Measurements from ENCODE around the gene SULF2. TPM values are rescaled to one million over a fixed set of nuclear protein-coding genes. Genes with fewer than 3 reads are reported as not detected.

The SULF2 gene
- total RNA-seq, 1 experiment from 2014 or later = 0.69 TPM

DNA sequence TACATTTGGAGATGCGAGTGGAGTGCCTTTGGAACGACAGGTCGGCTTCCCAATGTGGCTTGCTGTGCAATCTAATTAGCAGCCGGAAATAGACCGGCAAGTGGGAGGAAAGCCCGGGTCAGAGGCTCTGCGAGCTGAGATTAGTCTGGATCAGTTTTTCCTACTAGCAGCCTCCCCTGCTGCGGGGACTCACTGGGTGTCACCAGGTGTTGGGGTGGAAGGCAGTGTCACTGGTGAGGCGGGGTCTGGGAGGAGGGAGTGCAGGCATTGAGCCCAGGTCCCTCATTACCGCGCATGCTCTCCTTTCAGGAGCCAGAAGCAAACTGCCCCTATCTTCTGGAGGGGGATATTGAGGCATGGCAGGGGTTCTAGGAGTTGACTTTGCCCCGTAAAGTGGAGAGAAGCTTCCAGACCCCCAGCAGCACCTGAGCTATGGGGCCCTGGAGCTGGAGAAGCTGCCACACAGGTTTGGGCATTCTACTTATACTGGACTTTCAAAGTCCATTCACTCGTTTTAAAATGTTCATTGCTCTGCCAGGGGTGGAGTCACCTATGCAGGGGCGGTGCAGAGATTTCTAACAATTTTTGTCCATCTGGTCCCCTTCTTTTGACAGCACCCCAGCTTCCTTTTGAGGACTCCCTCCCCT, 11.0 kb downstream of the SULF2 start:
- H3K36me3 ChIP-seq (ENCODE audit: insufficient read depth, low read length, poor library complexity, severe bottlenecking) = no peaks in the 10 kb centered on the region
- H3K27ac ChIP-seq (ENCODE audit: low read depth, low read length, poor library complexity, severe bottlenecking) = no peak overlapping the region
- ChIA-PET CTCF (no interaction called here), POLR2A (ENCODE audit: low non-redundant PET) (no interaction called here)
- H3K4me1 ChIP-seq (ENCODE audit: insufficient read depth, low read length, poor library complexity, severe bottlenecking) = peaks cover 13% of the 10 kb centered on the region
- intact Hi-C loops (cut with micrococcal nuclease; ENCODE audit: unreplicated experiment) = no loop called here
- no peaks in the 10 kb centered on the region for H3K27me3 ChIP-seq (replicated peaks; ENCODE audit: insufficient read depth, low read depth, low read length, poor library complexity)
- H3K9me3 ChIP-seq (ENCODE audit: low read depth, low read length, poor library complexity, severe bottlenecking) = no peaks in the 10 kb centered on the region
- DNase-seq (ENCODE audit: low spot score) = peak; percentile 65
- BruUV-seq (replicated peaks) = no TSS peak
- H3K4me3 ChIP-seq (ENCODE audit: low read depth, low read length, poor library complexity, severe bottlenecking) = no peak overlapping the region
- TF ChIP-seq, protein P1, sequence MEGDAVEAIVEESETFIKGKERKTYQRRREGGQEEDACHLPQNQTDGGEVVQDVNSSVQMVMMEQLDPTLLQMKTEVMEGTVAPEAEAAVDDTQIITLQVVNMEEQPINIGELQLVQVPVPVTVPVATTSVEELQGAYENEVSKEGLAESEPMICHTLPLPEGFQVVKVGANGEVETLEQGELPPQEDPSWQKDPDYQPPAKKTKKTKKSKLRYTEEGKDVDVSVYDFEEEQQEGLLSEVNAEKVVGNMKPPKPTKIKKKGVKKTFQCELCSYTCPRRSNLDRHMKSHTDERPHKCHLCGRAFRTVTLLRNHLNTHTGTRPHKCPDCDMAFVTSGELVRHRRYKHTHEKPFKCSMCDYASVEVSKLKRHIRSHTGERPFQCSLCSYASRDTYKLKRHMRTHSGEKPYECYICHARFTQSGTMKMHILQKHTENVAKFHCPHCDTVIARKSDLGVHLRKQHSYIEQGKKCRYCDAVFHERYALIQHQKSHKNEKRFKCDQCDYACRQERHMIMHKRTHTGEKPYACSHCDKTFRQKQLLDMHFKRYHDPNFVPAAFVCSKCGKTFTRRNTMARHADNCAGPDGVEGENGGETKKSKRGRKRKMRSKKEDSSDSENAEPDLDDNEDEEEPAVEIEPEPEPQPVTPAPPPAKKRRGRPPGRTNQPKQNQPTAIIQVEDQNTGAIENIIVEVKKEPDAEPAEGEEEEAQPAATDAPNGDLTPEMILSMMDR (conservative IDR thresholded peaks at IDR 0.05; ENCODE audit: low read depth, low read length) = no peak
- TF ChIP-seq EZH2 (IDR thresholded peaks at IDR 0.05; ENCODE audit: borderline replicate concordance, low read depth, low read length, poor library complexity, severe bottlenecking) = no peak

DNA sequence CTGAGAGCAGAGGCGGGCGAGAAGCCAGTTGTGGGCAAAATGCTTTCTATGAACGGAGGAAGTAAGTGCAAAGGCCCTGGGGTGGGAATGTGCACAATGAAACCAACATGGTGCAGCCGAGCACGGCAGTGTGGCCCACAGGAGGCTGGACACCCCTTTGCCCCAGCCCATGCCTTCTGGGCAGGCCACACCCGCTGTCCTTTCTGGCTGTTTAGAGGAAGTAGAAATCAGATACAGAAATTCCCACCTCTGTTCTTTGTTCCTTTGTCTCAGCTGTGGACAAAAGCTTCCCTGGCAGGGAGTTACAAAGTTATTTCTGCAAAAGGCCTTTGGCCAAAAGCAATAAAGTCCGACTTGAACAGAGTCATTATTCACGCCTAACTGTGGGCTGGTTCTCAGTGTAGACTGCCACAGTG, 11.9 kb downstream of the SULF2 start:
- POLR2A ChIA-PET (ENCODE audit: low non-redundant PET) = no interaction called here
- H3K4me1 ChIP-seq (ENCODE audit: insufficient read depth, low read length, poor library complexity, severe bottlenecking) = peaks cover 13% of the 10 kb centered on the region
- no peak overlapping the region for H3K27ac ChIP-seq (ENCODE audit: low read depth, low read length, poor library complexity, severe bottlenecking)
- no peak overlapping the region for H3K4me3 ChIP-seq (ENCODE audit: low read depth, low read length, poor library complexity, severe bottlenecking)
- CTCF ChIA-PET = no interaction called here
- BruUV-seq (replicated peaks) = no TSS peak
- TF ChIP-seq EZH2 (IDR thresholded peaks at IDR 0.05; ENCODE audit: borderline replicate concordance, low read depth, low read length, poor library complexity, severe bottlenecking) = no peak
- TF ChIP-seq, protein P1 (conservative IDR thresholded peaks at IDR 0.05; ENCODE audit: low read depth, low read length) = no peak
- no peaks in the 10 kb centered on the region for H3K36me3 ChIP-seq (ENCODE audit: insufficient read depth, low read length, poor library complexity, severe bottlenecking)
- no peaks in the 10 kb centered on the region for H3K9me3 ChIP-seq (ENCODE audit: low read depth, low read length, poor library complexity, severe bottlenecking)
- no peaks in the 10 kb centered on the region for H3K27me3 ChIP-seq (replicated peaks; ENCODE audit: insufficient read depth, low read depth, low read length, poor library complexity)
- intact Hi-C loops (cut with micrococcal nuclease; ENCODE audit: unreplicated experiment) = no loop called here
- DNase-seq (ENCODE audit: low spot score) = no peak

DNA sequence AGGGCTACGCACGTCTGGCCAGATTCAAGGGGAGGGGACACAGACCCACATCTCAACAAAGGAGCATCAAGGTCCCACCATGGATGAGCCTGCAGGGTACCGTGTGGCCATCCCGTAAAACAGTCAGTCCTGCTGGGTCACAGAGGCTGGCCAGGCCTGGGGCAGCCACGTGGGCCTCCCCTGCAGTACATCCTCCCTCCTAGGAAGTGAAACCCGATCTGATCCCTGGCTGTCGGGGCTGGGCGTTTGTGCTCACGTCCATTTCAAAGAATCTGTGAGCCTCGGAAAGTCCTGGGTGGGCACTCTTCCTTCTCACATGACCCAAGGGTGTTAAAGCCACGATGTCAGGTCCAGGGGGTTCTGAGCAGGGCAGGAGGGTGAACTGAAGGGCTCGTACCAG, 14.3 kb downstream of the SULF2 start:
- no peak for TF ChIP-seq EZH2 (IDR thresholded peaks at IDR 0.05; ENCODE audit: borderline replicate concordance, low read depth, low read length, poor library complexity, severe bottlenecking)
- TF ChIP-seq, protein P1 (conservative IDR thresholded peaks at IDR 0.05; ENCODE audit: low read depth, low read length) = no peak
- H3K27ac ChIP-seq (ENCODE audit: low read depth, low read length, poor library complexity, severe bottlenecking) = no peak overlapping the region
- no peaks in the 10 kb centered on the region for H3K27me3 ChIP-seq (replicated peaks; ENCODE audit: insufficient read depth, low read depth, low read length, poor library complexity)
- CTCF ChIA-PET = no interaction called here
- no peaks in the 10 kb centered on the region for H3K9me3 ChIP-seq (ENCODE audit: low read depth, low read length, poor library complexity, severe bottlenecking)
- no peak for DNase-seq (ENCODE audit: low spot score)
- POLR2A ChIA-PET (ENCODE audit: low non-redundant PET) = interaction anchor here (0.7 kb wide), 1 partner anchor 89 kb away, joined by 3 read pairs; no protein-coding TSS in a partner anchor
- BruUV-seq (replicated peaks) = no TSS peak
- H3K4me3 ChIP-seq (ENCODE audit: low read depth, low read length, poor library complexity, severe bottlenecking) = no peak overlapping the region
- intact Hi-C loops (cut with micrococcal nuclease; ENCODE audit: unreplicated experiment) = no loop called here
- H3K36me3 ChIP-seq (ENCODE audit: insufficient read depth, low read length, poor library complexity, severe bottlenecking) = no peaks in the 10 kb centered on the region
- peaks cover 13% of the 10 kb centered on the region for H3K4me1 ChIP-seq (ENCODE audit: insufficient read depth, low read length, poor library complexity, severe bottlenecking)
